IMR-90 (cell line): Measurements from ENCODE around the gene RCC1. TPM values are rescaled to one million over a fixed set of nuclear protein-coding genes. Genes with fewer than 3 reads are reported as not detected.

ENCODE experiments used
- ATAC-seq: fragments of 200-7000 bp; cut with Tn5 transposase; 2 replicates; pipeline ENCODE4 v1.9.1; 2020; ENCODE audit warnings: low read depth, mild to moderate bottlenecking, moderate library complexity
- BruUV-seq: library from RNA; stranded (reverse); fragments of 400-500 nt; replicated peaks from 2 replicates; lab custom pipeline; 2021; lab: Mats Ljungman, UMichigan
- CTCF ChIA-PET: fragments of 300-600 bp; formaldehyde crosslinking; extraction: SDS; loops from one replicate; lab custom pipeline; 2021; ENCODE audit warnings: antibody characterized with exemption; lab: Yijun Ruan, JAX
- POLR2A ChIA-PET: fragments of 300-600 bp; sonication (Branson Sonifier 250); formaldehyde crosslinking; loops from one replicate; lab custom pipeline; 2022; ENCODE audit warnings: antibody characterized with exemption; ENCODE audit not compliant: unreplicated experiment; lab: Charles Lee
- DNase-seq: peaks from one replicate; pipeline ENCODE4 v3.0.0; 2013
- H2AFZ ChIP-seq: replicated peaks from 2 replicates; pipeline ENCODE3; 2013; ENCODE audit warnings: low read length, mild to moderate bottlenecking; ENCODE audit not compliant: poor library complexity
- H2AK5ac ChIP-seq: 2 replicates; pipeline ENCODE4 v1.6.1; 2013; ENCODE audit warnings: low read depth, low read length, inconsistent platforms
- H2AK9ac ChIP-seq: replicated peaks from 2 replicates; pipeline ENCODE3; 2013; ENCODE audit warnings: mild to moderate bottlenecking, low read depth, low read length, moderate library complexity; ENCODE audit not compliant: poor library complexity
- H2BK120ac ChIP-seq: 2 replicates; pipeline ENCODE4 v1.6.1; 2013; ENCODE audit warnings: low read depth, low read length, inconsistent platforms
- H2BK15ac ChIP-seq: 3 replicates; pipeline ENCODE4 v1.6.1; 2013; ENCODE audit warnings: low read depth, low read length, inconsistent platforms
- H2BK20ac ChIP-seq: 2 replicates; pipeline ENCODE4 v1.6.1; 2013; ENCODE audit warnings: low read depth, mild to moderate bottlenecking, inconsistent platforms, low read length, moderate library complexity
- H2BK5ac ChIP-seq: 2 replicates; pipeline ENCODE4 v1.6.1; 2013; ENCODE audit warnings: mild to moderate bottlenecking, low read depth, low read length, inconsistent platforms; ENCODE audit not compliant: poor library complexity, severe bottlenecking
- H3K14ac ChIP-seq: replicated peaks from 2 replicates; pipeline ENCODE4 v1.6.1; 2013; ENCODE audit warnings: low read depth, low read length, inconsistent platforms
- H3K18ac ChIP-seq: 2 replicates; pipeline ENCODE4 v1.6.1; 2013; ENCODE audit warnings: low read depth, low read length, control low read depth
- H3K23ac ChIP-seq: 2 replicates; pipeline ENCODE4 v1.6.1; 2013; ENCODE audit warnings: low read depth, low read length, inconsistent platforms
- H3K27ac ChIP-seq: 2 replicates; pipeline ENCODE4 v1.5.1; 2013; ENCODE audit warnings: mild to moderate bottlenecking, control low read depth, low read length; ENCODE audit not compliant: insufficient read depth
- H3K27me3 ChIP-seq: 2 replicates; pipeline ENCODE4 v1.6.1; 2013; ENCODE audit warnings: low read length; ENCODE audit not compliant: control insufficient read depth, insufficient read depth
- H3K36me3 ChIP-seq: 2 replicates; pipeline ENCODE4 v1.6.1; 2013; ENCODE audit warnings: low read length, mixed read lengths; ENCODE audit not compliant: control insufficient read depth, insufficient read depth
- H3K4ac ChIP-seq: 2 replicates; pipeline ENCODE4 v1.6.1; 2013; ENCODE audit warnings: low read depth, low read length, inconsistent platforms
- H3K4me1 ChIP-seq: 2 replicates; pipeline ENCODE4 v1.6.1; 2013; ENCODE audit warnings: low read length, mixed read lengths; ENCODE audit not compliant: control insufficient read depth, insufficient read depth
- H3K4me2 ChIP-seq: 2 replicates; pipeline ENCODE4 v1.6.1; 2013; ENCODE audit warnings: low read depth, mild to moderate bottlenecking, control low read depth, low read length, moderate library complexity
- H3K4me3 ChIP-seq: 2 replicates; pipeline ENCODE4 v1.5.1; 2013; ENCODE audit warnings: low read depth, mild to moderate bottlenecking, control low read depth, low read length, moderate library complexity; ENCODE audit not compliant: insufficient read depth
- H3K56ac ChIP-seq: 2 replicates; pipeline ENCODE4 v1.6.1; 2013; ENCODE audit warnings: low read length, inconsistent platforms; ENCODE audit not compliant: insufficient read depth; ENCODE audit errors: extremely low read depth
- H3K79me1 ChIP-seq, 2 experiments: 2 replicates each; pipeline ENCODE4 v1.6.1; 2013; ENCODE audit warnings: low read length in 2 of 2, inconsistent platforms in 1 of 2, low read depth in 1 of 2
- H3K9ac ChIP-seq: 2 replicates; pipeline ENCODE4 v1.6.1; 2013; ENCODE audit warnings: low read depth, low read length, control low read depth
- H3K9me1 ChIP-seq: 2 replicates; pipeline ENCODE4 v1.6.1; 2013; ENCODE audit warnings: low read length, inconsistent platforms; ENCODE audit not compliant: insufficient read depth
- H3K9me3 ChIP-seq: 2 replicates; pipeline ENCODE4 v1.6.1; 2013; ENCODE audit warnings: low read length; ENCODE audit not compliant: control insufficient read depth, insufficient read depth
- H4K20me1 ChIP-seq: 2 replicates; pipeline ENCODE4 v1.6.1; 2013; ENCODE audit warnings: low read length, inconsistent platforms; ENCODE audit not compliant: insufficient read depth
- H4K5ac ChIP-seq: 2 replicates; pipeline ENCODE4 v1.6.1; 2013; ENCODE audit warnings: mild to moderate bottlenecking, low read depth, low read length, control low read depth
- H4K8ac ChIP-seq, 2 experiments: 2 replicates each; pipeline ENCODE4 v1.6.1; 2013; ENCODE audit warnings: low read depth in 2 of 2, low read length in 2 of 2, control low read depth in 1 of 2, inconsistent platforms in 1 of 2
- H4K91ac ChIP-seq: 2 replicates; pipeline ENCODE4 v1.6.1; 2013; ENCODE audit warnings: low read depth, low read length, inconsistent platforms; ENCODE audit not compliant: insufficient read depth
- FOS ChIP-seq: fragments of 150-350 bp; IDR thresholded peaks from 2 replicates; pipeline ENCODE4 v1.6.1; 2016; ENCODE audit warnings: low read depth, low read length
- RCOR1 ChIP-seq: IDR thresholded peaks from 2 replicates; pipeline ENCODE4 v1.6.1; 2012; ENCODE audit warnings: mild to moderate bottlenecking, low read length, improper control_type of control experiment; ENCODE audit not compliant: insufficient replicate concordance
- RFX5 ChIP-seq: IDR thresholded peaks from 2 replicates; pipeline ENCODE4 v1.8.0; 2012; ENCODE audit warnings: low read depth, mild to moderate bottlenecking, low read length, moderate library complexity
- SMC3 ChIP-seq: fragments of 150-350 bp; IDR thresholded peaks from 2 replicates; pipeline ENCODE4 v1.6.1; 2016; ENCODE audit warnings: low read depth, mild to moderate bottlenecking, antibody characterized with exemption, low read length, moderate library complexity
- WGBS, 2 experiments: methylation state at CpG; one replicate each; pipeline versions ENCODE4 v1.1.5 to v1.1.7; 2013; ENCODE audit warnings: missing lambda C conversion rate in 2 of 2; ENCODE audit not compliant: insufficient read length in 1 of 2; ENCODE audit errors: extremely low coverage in 2 of 2; 5-methylcytosine and 5-hydroxymethylcytosine counted together
- dilution Hi-C: fragments of 300-500 bp; cut with HindIII; formaldehyde crosslinking; loops from one replicate; pipeline ENCODE4 v1.14.3; 2018; ENCODE audit warnings: low sequenced_read_pairs; ENCODE audit not compliant: unreplicated experiment
- in situ Hi-C: fragments of 300-500 bp; cut with MboI; formaldehyde crosslinking; loops from 3 replicates; pipeline ENCODE4 v1.14.3; 2019; ENCODE audit warnings: low sequenced_read_pairs, inconsistent platforms, mixed read lengths
- intact Hi-C: fragments of 100-400 bp; cut with micrococcal nuclease; formaldehyde crosslinking; loops from 2 replicates; pipeline ENCODE4 v1.10.0; 2022
- polyA plus RNA-seq, 3 experiments: library from polyadenylated mRNA; depleted of rRNA; stranded (reverse); fragments of >200 nt; gene quantifications; 2 replicates each; pipeline ENCODE4 v1.2.3, GENCODE V29; 2012; ENCODE audit warnings: low replicate concordance in 1 of 3
- total RNA-seq: library from RNA; depleted of rRNA; stranded (reverse); fragments of >200 nt; gene quantifications from 2 replicates; pipeline ENCODE4 v1.2.3, GENCODE V29; 2012

RCC1 gene
- total and polyA plus RNA-seq, 2 of the 4 experiments (the other 2 are of a cell fraction) = 33.2 to 43.9 TPM

DNA sequence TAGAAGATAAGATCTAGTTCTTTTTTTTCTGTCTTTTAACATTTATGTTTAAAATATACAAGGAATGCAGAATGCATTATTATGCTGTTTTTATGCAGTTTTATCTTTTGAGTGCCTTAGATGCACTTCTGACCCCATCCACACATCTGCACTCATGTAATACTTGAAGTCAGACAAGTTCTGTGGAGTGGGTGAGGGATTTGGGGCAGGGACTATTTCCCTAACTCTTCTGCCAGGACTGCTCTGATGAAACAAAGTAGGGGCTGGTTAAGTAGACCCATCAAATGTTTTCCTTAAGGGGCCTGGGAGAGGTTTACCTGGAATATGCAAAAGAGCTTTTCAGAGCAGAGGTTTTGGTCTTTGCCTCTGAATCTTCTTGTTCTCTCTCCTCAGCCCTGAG, 58.5 kb downstream of the RCC1 start (continued):
- TF ChIP-seq RFX5 (no peak), SMC3 (no peak), FOS (no peak)

DNA sequence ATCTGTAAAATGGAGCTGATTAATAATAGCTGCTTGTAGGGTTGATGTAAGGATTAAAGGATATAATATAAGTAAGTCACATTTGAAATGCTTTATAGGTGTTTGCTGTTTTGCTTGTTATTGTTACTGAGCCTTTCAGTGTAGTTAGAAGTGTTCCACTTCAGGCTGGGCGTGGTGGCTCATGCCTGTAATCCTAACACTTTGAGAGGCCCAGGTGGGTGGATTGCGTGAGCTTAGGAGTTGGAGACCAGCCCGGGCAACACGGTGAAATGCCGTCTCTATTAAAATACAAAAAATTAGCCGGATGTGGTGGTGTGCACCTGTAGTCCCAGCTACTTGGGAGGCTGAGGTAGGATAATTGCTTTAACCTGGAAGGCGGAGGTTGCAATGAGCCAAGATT, 59.2 kb downstream of the RCC1 start:
- Histone ChIP-seq H2BK15ac (no peak overlapping the region), H4K5ac (no peak overlapping the region), H3K9me3 (no peaks in the 10 kb centered on the region), H3K36me3 (peaks cover 49% of the 10 kb centered on the region), H3K9me1 (no peaks in the 10 kb centered on the region), H3K27ac (no peak overlapping the region), H3K18ac (no peak overlapping the region), H3K23ac (no peak overlapping the region), H3K4me2 (no peak overlapping the region), H4K8ac (no peak overlapping the region), H3K14ac (no peak overlapping the region), H2AK9ac (no peak overlapping the region), H2AK5ac (no peak overlapping the region), H2BK20ac (no peak overlapping the region), H3K56ac (no peak overlapping the region), H2BK120ac (no peak overlapping the region), H3K4me1 (no peaks in the 10 kb centered on the region), H3K27me3 (no peaks in the 10 kb centered on the region), H3K9ac (no peak overlapping the region), H3K79me1 (peaks cover 3 to 6% of the 10 kb centered on the region in 2 experiments; a peak in 2 of 4 replicates), H4K91ac (no peak overlapping the region), H2AFZ (no peak overlapping the region), H3K4me3 (no peak overlapping the region), H4K20me1 (no peaks in the 10 kb centered on the region), H3K4ac (no peak overlapping the region), H2BK5ac (no peak overlapping the region)
- dilution Hi-C loops (no loop called here), intact Hi-C loops (no loop called here), in situ Hi-C loops (no loop called here)
- ChIA-PET POLR2A (no interaction called here), CTCF (interaction anchor here (1.0 kb wide), 1 partner anchor 37 kb away, joined by 3 read pairs; no protein-coding TSS in a partner anchor)
- ATAC-seq (no peak), DNase-seq (no peak)
- no TSS peak for BruUV-seq
- TF ChIP-seq FOS = no peak
- TF ChIP-seq RCOR1 = no peak
- 100% methylated on average over 1 of the region's 7 CpGs; no CpG with 5 or more reads in 1 of the 2 experiments for WGBS, 2 experiments
